Neuronal stem cell (in vitro differentiated cells): ENCODE results near the gene KHDC1.
"Not testable (repeated sequence)": the region's sequence is repeated elsewhere in the genome, so short reads cannot be mapped to it uniquely, and the experiment has no call there.

Experiments used
- DNase-seq: peaks from one replicate; pipeline ENCODE4 v3.0.0-alpha.2; 2013; ENCODE audit warnings: low spot score
- H2AFZ ChIP-seq: one replicate; pipeline ENCODE4 v1.6.1; 2013; ENCODE audit warnings: mild to moderate bottlenecking, low read length, inconsistent platforms
- H2AK5ac ChIP-seq: 2 replicates; pipeline ENCODE4 v1.6.1; 2013; ENCODE audit warnings: low read depth, mild to moderate bottlenecking, inconsistent platforms, low read length, moderate library complexity, mixed read lengths
- H2BK120ac ChIP-seq: 2 replicates; pipeline ENCODE4 v1.6.1; 2013; ENCODE audit warnings: low read depth, mild to moderate bottlenecking, inconsistent platforms, low read length, moderate library complexity, mixed read lengths
- H2BK12ac ChIP-seq: one replicate; pipeline ENCODE4 v1.6.1; 2013; ENCODE audit warnings: low read length, inconsistent platforms
- H2BK15ac ChIP-seq: 2 replicates; pipeline ENCODE4 v1.6.1; 2013; ENCODE audit warnings: mild to moderate bottlenecking, low read length, inconsistent platforms, mixed read lengths
- H2BK5ac ChIP-seq: one replicate; pipeline ENCODE4 v1.6.1; 2013; ENCODE audit warnings: inconsistent platforms, mild to moderate bottlenecking, low read length, moderate library complexity
- H3K14ac ChIP-seq: one replicate; pipeline ENCODE4 v1.6.1; 2013; ENCODE audit warnings: low read length, inconsistent platforms
- H3K18ac ChIP-seq: 2 replicates; pipeline ENCODE4 v1.6.1; 2013; ENCODE audit warnings: low read length, inconsistent platforms
- H3K23ac ChIP-seq: 2 replicates; pipeline ENCODE4 v1.6.1; 2013; ENCODE audit warnings: low read depth, mild to moderate bottlenecking, mixed read lengths, low read length, inconsistent platforms; ENCODE audit not compliant: poor library complexity
- H3K27ac ChIP-seq: replicated peaks from 3 replicates; pipeline ENCODE4 v1.5.1; 2013; ENCODE audit warnings: low read length, inconsistent platforms
- H3K27me3 ChIP-seq, 3 experiments: 2 replicates each; pipeline ENCODE4 v1.6.1; 2013; ENCODE audit warnings: low read length in 3 of 3, mild to moderate bottlenecking in 2 of 3, inconsistent platforms in 1 of 3, low read depth in 1 of 3, mixed read lengths in 1 of 3, moderate library complexity in 1 of 3; ENCODE audit not compliant: control insufficient read depth in 3 of 3, insufficient read depth in 3 of 3
- H3K36me3 ChIP-seq, 2 donors: replicated peaks in 1 of 2; 2 replicates each; pipeline ENCODE4 v1.6.1; 2013; ENCODE audit warnings: low read length in 2 of 2; ENCODE audit not compliant: control insufficient read depth in 2 of 2, insufficient read depth in 2 of 2
- H3K4ac ChIP-seq: 2 replicates; pipeline ENCODE4 v1.6.1; 2013; ENCODE audit warnings: inconsistent platforms, mild to moderate bottlenecking, low read length, moderate library complexity
- H3K4me1 ChIP-seq, 2 donors: 1 replicate in 1 of 2; 2 replicates in 1 of 2; pipeline ENCODE4 v1.6.1; 2013; ENCODE audit warnings: low read length in 2 of 2, low read depth in 1 of 2; ENCODE audit not compliant: control insufficient read depth in 2 of 2, insufficient read depth in 1 of 2
- H3K4me2 ChIP-seq: one replicate; pipeline ENCODE4 v1.6.1; 2013; ENCODE audit warnings: mild to moderate bottlenecking, low read length, inconsistent platforms; ENCODE audit not compliant: insufficient read depth, poor library complexity, severe bottlenecking
- H3K4me3 ChIP-seq, 2 donors: 2 replicates each; pipeline ENCODE4 v1.5.1; 2013; ENCODE audit warnings: low read length in 2 of 2, mild to moderate bottlenecking in 2 of 2, inconsistent platforms in 1 of 2, moderate library complexity in 1 of 2
- H3K79me1 ChIP-seq: one replicate; pipeline ENCODE4 v1.6.1; 2013; ENCODE audit warnings: low read depth, mild to moderate bottlenecking, inconsistent platforms, low read length, moderate library complexity
- H3K9ac ChIP-seq: one replicate; pipeline ENCODE4 v1.6.1; 2013; ENCODE audit warnings: mild to moderate bottlenecking, low read depth, low read length, inconsistent platforms; ENCODE audit not compliant: poor library complexity
- H3K9me3 ChIP-seq, 2 donors: replicated peaks in 1 of 2; 2 replicates each; pipeline versions ENCODE3 to v1.6.1; 2013; ENCODE audit warnings: low read length in 2 of 2, mild to moderate bottlenecking in 2 of 2, inconsistent platforms in 1 of 2, low read depth in 1 of 2, mixed read lengths in 1 of 2, moderate library complexity in 1 of 2; ENCODE audit not compliant: control insufficient read depth in 2 of 2, insufficient read depth in 1 of 2
- H4K8ac ChIP-seq: one replicate; pipeline ENCODE4 v1.6.1; 2013; ENCODE audit warnings: low read depth, mild to moderate bottlenecking, inconsistent platforms, low read length, moderate library complexity
- H4K91ac ChIP-seq: one replicate; pipeline ENCODE4 v1.6.1; 2013; ENCODE audit warnings: low read length, low read depth, mild to moderate bottlenecking, inconsistent platforms; ENCODE audit not compliant: poor library complexity
- WGBS, 2 donors: extraction: QIAGEN DNeasy Blood & Tissue Kit; methylation state at CpG; one replicate each; pipeline ENCODE4 v1.1.7; 2013; ENCODE audit warnings: missing lambda C conversion rate in 2 of 2, mixed read lengths in 1 of 2; ENCODE audit not compliant: insufficient read length in 2 of 2, insufficient replicate concordance in 1 of 2; ENCODE audit errors: extremely low coverage in 2 of 2; 5-methylcytosine and 5-hydroxymethylcytosine counted together

KHDC1 gene

DNA sequence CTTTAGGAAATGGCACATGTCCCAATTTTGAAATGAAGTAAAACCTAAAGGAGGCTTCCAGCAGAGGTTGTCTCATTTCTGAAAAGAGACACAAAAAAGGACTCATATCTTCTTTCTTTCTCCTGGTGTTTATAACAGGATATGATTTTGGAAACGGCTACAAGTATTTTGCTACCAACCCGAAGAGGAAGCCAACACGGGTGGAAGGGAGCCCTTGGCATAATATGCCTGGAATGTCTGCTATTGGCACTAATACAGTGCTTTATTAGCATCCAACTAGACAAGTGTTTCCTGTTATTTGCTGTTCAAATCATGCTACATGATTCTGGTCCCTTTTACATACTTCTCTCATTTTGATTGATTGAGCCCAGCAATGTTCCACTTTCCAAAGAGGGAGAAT, 29.0 kb downstream of the KHDC1 start:
- H2BK15ac ChIP-seq, H3K9me3 ChIP-seq, H2AFZ ChIP-seq, H3K79me1 ChIP-seq, H2BK5ac ChIP-seq, H3K27ac ChIP-seq, H3K23ac ChIP-seq, H3K36me3 ChIP-seq, H3K18ac ChIP-seq, H4K91ac ChIP-seq, H2BK120ac ChIP-seq, H3K14ac ChIP-seq, H3K27me3 ChIP-seq, H3K4me1 ChIP-seq, DNase-seq, H4K8ac ChIP-seq, H3K4me3 ChIP-seq, H2AK5ac ChIP-seq, H3K4ac ChIP-seq, H3K9ac ChIP-seq, H3K4me2 ChIP-seq, H2BK12ac ChIP-seq: not testable (repeated sequence)
- no CpG with 5 or more reads among the region's 3 CpGs for WGBS, 2 donors

DNA sequence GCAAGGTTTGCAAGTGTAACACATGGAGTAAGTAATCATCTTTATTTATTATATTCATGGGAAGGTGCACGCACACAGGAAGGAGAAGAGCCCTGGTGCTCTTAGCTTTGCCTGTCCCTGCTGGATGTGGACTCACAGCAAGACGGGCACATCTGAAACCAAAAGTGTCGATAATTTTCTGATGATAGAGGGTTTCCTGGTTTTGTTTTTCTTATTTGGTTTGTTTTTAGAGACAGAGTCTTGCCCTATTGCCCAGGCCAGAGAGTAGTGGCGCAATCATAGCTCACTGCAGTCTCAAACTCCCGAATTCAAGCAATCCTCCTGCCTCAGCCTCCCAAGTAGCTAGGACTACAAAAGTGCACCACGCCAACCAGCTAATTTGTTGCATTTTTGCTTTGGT, 29.9 kb downstream of the KHDC1 start:
- H3K79me1 ChIP-seq = no peaks in the 10 kb centered on the region
- H2BK120ac ChIP-seq = no peak overlapping the region
- no peak overlapping the region for H3K18ac ChIP-seq
- no peak overlapping the region for H4K8ac ChIP-seq
- H2AFZ ChIP-seq = no peak overlapping the region
- no peak overlapping the region for H3K4me3 ChIP-seq
- no peak for DNase-seq
- H2BK15ac ChIP-seq = no peak overlapping the region
- H3K4ac ChIP-seq = no peak overlapping the region
- H2BK5ac ChIP-seq = no peak overlapping the region
- H3K14ac ChIP-seq = no peak overlapping the region
- H2AK5ac ChIP-seq = no peak overlapping the region
- no peak overlapping the region for H4K91ac ChIP-seq
- H3K9me3 ChIP-seq = no peaks in the 10 kb centered on the region
- no peaks in the 10 kb centered on the region for H3K36me3 ChIP-seq
- H3K27me3 ChIP-seq = no peaks in the 10 kb centered on the region
- no peak overlapping the region for H3K23ac ChIP-seq
- H3K4me2 ChIP-seq = no peak overlapping the region
- no peak overlapping the region for H2BK12ac ChIP-seq
- no peaks in the 10 kb centered on the region for H3K4me1 ChIP-seq
- no CpG with 5 or more reads among the region's 6 CpGs for WGBS, 2 donors
- no peak overlapping the region for H3K9ac ChIP-seq
- no peak overlapping the region for H3K27ac ChIP-seq

DNA sequence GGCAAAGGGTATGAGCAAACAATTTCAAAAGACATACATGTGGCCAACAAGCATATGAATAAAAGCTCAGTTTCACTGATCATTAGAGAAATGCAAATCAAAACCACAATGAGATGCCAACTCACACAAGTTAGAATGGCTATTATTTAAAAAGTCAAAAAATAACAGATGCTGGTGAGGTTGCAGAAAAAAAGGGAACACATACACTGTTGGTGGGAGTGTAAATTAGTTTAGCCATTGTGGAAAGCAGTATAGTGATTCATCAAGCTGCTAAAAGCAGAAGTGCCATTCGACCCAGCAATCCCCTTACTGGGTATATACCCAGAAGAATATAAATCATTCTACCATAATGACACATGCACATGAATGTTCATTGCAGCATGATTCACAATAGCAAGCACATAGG, 31.0 kb downstream of the KHDC1 start:
- Histone ChIP-seq H3K23ac (no peak overlapping the region), H2AFZ (no peak overlapping the region)

DNA sequence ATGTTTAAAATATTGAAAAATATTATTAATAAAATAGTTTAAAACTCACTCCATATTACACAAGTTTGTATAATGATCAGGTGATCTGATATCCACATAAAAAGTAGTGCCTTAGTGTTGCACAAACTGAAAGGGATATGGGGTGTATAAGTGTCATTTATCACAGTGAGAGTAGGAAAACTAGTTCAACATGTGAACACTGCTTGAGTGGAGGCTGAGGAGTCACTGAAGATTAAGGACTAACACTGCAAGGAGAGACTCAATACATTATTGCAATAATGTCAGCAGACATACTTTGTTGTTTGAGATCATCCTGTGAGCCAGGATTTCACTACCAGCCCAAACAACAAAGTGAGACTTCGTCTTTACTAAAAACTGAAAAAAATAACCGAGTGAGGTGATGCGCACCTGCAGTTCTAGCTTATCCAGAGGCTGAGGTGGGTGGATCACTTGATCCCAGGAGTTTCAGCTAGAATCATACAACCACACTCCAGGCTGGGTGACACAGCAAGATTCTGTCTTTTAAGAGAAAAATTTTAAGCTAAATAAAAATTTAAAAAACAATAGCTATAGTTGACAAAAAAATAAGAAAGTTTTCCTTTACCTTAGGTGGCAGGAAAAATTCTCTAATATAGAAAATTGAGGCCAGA, 35.3 kb downstream of the KHDC1 start:
- H3K9me3 ChIP-seq = peaks cover 0 to 4% of the 10 kb centered on the region in 2 donors
- no peak overlapping the region for H3K4me2 ChIP-seq
- peaks cover 0 to 2% (median 0%) of the 10 kb centered on the region in 3 experiments for H3K27me3 ChIP-seq
- H4K8ac ChIP-seq = no peak overlapping the region
- no peak overlapping the region for H2AFZ ChIP-seq
- no peak for DNase-seq
- H3K23ac ChIP-seq = no peak overlapping the region
- H2AK5ac ChIP-seq = no peak overlapping the region
- H2BK15ac ChIP-seq = no peak overlapping the region
- peaks cover 2% of the 10 kb centered on the region for H3K79me1 ChIP-seq
- H3K27ac ChIP-seq = no peak overlapping the region
- no peaks in the 10 kb centered on the region for H3K36me3 ChIP-seq
- no peak overlapping the region for H3K18ac ChIP-seq
- WGBS, 2 donors = no CpG with 5 or more reads among the region's 3 CpGs
- H3K9ac ChIP-seq = no peak overlapping the region
- H3K14ac ChIP-seq = no peak overlapping the region
- no peak overlapping the region for H2BK120ac ChIP-seq
- no peaks in the 10 kb centered on the region for H3K4me1 ChIP-seq
- no peak overlapping the region for H3K4me3 ChIP-seq
- no peak overlapping the region for H2BK5ac ChIP-seq
- no peak overlapping the region for H2BK12ac ChIP-seq
- H3K4ac ChIP-seq = no peak overlapping the region
- no peak overlapping the region for H4K91ac ChIP-seq

More for the DNA sequence above, 31.0 kb downstream of the KHDC1 start:
- no peak overlapping the region for H4K8ac ChIP-seq
- H3K79me1 ChIP-seq = no peaks in the 10 kb centered on the region
- H3K36me3 ChIP-seq = no peaks in the 10 kb centered on the region
- no peak overlapping the region for H3K9ac ChIP-seq
- no peaks in the 10 kb centered on the region for H3K9me3 ChIP-seq
- DNase-seq = no peak
- H3K18ac ChIP-seq = no peak overlapping the region
- H2BK120ac ChIP-seq = no peak overlapping the region
- no CpG with 5 or more reads among the region's 1 CpG for WGBS, 2 donors
- no peak overlapping the region for H2BK12ac ChIP-seq
- H2AK5ac ChIP-seq = no peak overlapping the region
- no peak overlapping the region for H3K4me3 ChIP-seq
- H3K4ac ChIP-seq = no peak overlapping the region
- no peak overlapping the region for H2BK5ac ChIP-seq
- no peak overlapping the region for H2BK15ac ChIP-seq
- no peak overlapping the region for H4K91ac ChIP-seq
- H3K14ac ChIP-seq = no peak overlapping the region
- no peak overlapping the region for H3K4me2 ChIP-seq
- H3K27ac ChIP-seq = no peak overlapping the region
- no peaks in the 10 kb centered on the region for H3K27me3 ChIP-seq
- H3K4me1 ChIP-seq = no peaks in the 10 kb centered on the region
